ENCODE measurements around the gene CHST4.

GRCh38 chr16:71552698-71553503 is 26.7 kb downstream of the CHST4 start:
- TF ChIP-seq CTCF (conservative IDR thresholded peaks at IDR 0.05; ENCODE audit: low read length), result peak; percentile 58
- no peak for TF ChIP-seq EZH2phosphoT487 (IDR thresholded peaks at IDR 0.05; ENCODE audit: borderline replicate concordance, low read depth, low read length)

All from OCI-LY7 (cell line).